ENCODE data around the gene FOXP1.

- no peak for TF ChIP-seq CTCF (IDR thresholded peaks at IDR 0.05; ENCODE audit: poor library complexity)
- no peak for TF ChIP-seq EZH2 (IDR thresholded peaks at IDR 0.05; ENCODE audit: borderline replicate concordance)
- TF ChIP-seq EZH2phosphoT487 (IDR thresholded peaks at IDR 0.05; ENCODE audit: low read depth, severe bottlenecking, unreplicated experiment) = no peak
These were observed 24.5 kb downstream of the FOXP1 start for GRCh38 chr3:71559021-71559420.
